ENCODE measurements around the gene ADARB2. TPM values are rescaled to one million over a fixed set of nuclear protein-coding genes. Genes with fewer than 3 reads are reported as not detected.

Gene ADARB2
- total and polyA plus RNA-seq, 4 donors = 0.55 to 0.70 (median 0.59) TPM; not detected in 1

GRCh38 chr10:1539216-1539615 is 198.1 kb downstream of the ADARB2 start:
- WGBS = 80% methylated on average over 5 of the region's 5 CpGs
- TF ChIP-seq ATF3 (IDR thresholded peaks at IDR 0.05) (no peak), SP1 (IDR thresholded peaks at IDR 0.05) (no peak), RXRA (IDR thresholded peaks at IDR 0.05) (no peak), ZBTB33 (IDR thresholded peaks at IDR 0.05) (no peak), CTCF (IDR thresholded peaks at IDR 0.05; ENCODE audit: low read depth, low read length, missing input control) (no peak), FOXA1 (IDR thresholded peaks at IDR 0.05) (no peak), TAF1 (conservative IDR thresholded peaks at IDR 0.05) (no peak), REST (IDR thresholded peaks at IDR 0.05) (no peak), HNF4A (conservative IDR thresholded peaks at IDR 0.05) (no peak), YY1 (IDR thresholded peaks at IDR 0.05) (no peak)
- H3K36me3 ChIP-seq (ENCODE audit: control insufficient read depth in 4 of 4, insufficient read depth in 3 of 4, low read depth in 1 of 4, low read length in 3 of 4) = no peaks in the 10 kb centered on the region
- no peak overlapping the region for H3K27ac ChIP-seq (ENCODE audit: low read depth in 1 of 2, low read length in 2 of 2)
- H3K9ac ChIP-seq (ENCODE audit: low read depth in 1 of 2, low read length in 2 of 2) = no peak overlapping the region
- no peak for DNase-seq (ENCODE audit: low spot score)
- H3K9me3 ChIP-seq (ENCODE audit: control insufficient read depth in 4 of 4, low read length in 3 of 4) = no peaks in the 10 kb centered on the region
- no peaks in the 10 kb centered on the region for H3K27me3 ChIP-seq (ENCODE audit: control insufficient read depth in 4 of 4, insufficient read depth in 4 of 4, low read length in 3 of 4)
- no peaks in the 10 kb centered on the region for H3K4me1 ChIP-seq (ENCODE audit: control insufficient read depth in 4 of 4, insufficient read depth in 4 of 4, low read length in 3 of 4)
- no peak overlapping the region for H3K4me3 ChIP-seq (ENCODE audit: low read depth in 1 of 3, low read length in 3 of 3)

- TF ChIP-seq YY1 (IDR thresholded peaks at IDR 0.05) (no peak), GABPA (IDR thresholded peaks at IDR 0.05 in 1 of 2, conservative IDR thresholded peaks at IDR 0.05 in 1 of 2) (no peak), RAD21 (IDR thresholded peaks at IDR 0.05) (no peak), TAF1 (conservative IDR thresholded peaks at IDR 0.05) (no peak), RXRA (IDR thresholded peaks at IDR 0.05) (no peak), FOXA2 (IDR thresholded peaks at IDR 0.05) (no peak), SP1 (IDR thresholded peaks at IDR 0.05) (no peak), HNF4A (conservative IDR thresholded peaks at IDR 0.05) (no peak), HNF4G (IDR thresholded peaks at IDR 0.05) (no peak), ATF3 (IDR thresholded peaks at IDR 0.05) (no peak)
- WGBS = 74% methylated on average over 20 of the region's 20 CpGs
- Histone ChIP-seq H3K27ac (ENCODE audit: low read depth in 1 of 2, low read length in 2 of 2) (no peak overlapping the region), H3K9me3 (ENCODE audit: control insufficient read depth in 4 of 4, low read length in 3 of 4) (no peaks in the 10 kb centered on the region), H3K27me3 (ENCODE audit: control insufficient read depth in 4 of 4, insufficient read depth in 4 of 4, low read length in 3 of 4) (no peaks in the 10 kb centered on the region), H3K9ac (ENCODE audit: low read depth in 1 of 2, low read length in 2 of 2) (no peak overlapping the region), H3K4me3 (ENCODE audit: low read depth in 1 of 3, low read length in 3 of 3) (no peak overlapping the region), H3K4me1 (ENCODE audit: control insufficient read depth in 4 of 4, insufficient read depth in 4 of 4, low read length in 3 of 4) (no peaks in the 10 kb centered on the region), H3K36me3 (ENCODE audit: control insufficient read depth in 4 of 4, insufficient read depth in 3 of 4, low read depth in 1 of 4, low read length in 3 of 4) (no peaks in the 10 kb centered on the region)
- DNase-seq (ENCODE audit: low spot score) = no peak
These were observed 198.7 kb downstream of the ADARB2 start for GRCh38 chr10:1538531-1539061.
